ENCODE data around the gene IFNGR2. TPM values are rescaled to one million over a fixed set of nuclear protein-coding genes. Genes with fewer than 3 reads are reported as not detected.

IFNGR2 gene
- total and polyA plus RNA-seq, 2 of the 4 experiments (the other 2 are of a cell fraction), result 66.0 to 73.8 TPM

DNA sequence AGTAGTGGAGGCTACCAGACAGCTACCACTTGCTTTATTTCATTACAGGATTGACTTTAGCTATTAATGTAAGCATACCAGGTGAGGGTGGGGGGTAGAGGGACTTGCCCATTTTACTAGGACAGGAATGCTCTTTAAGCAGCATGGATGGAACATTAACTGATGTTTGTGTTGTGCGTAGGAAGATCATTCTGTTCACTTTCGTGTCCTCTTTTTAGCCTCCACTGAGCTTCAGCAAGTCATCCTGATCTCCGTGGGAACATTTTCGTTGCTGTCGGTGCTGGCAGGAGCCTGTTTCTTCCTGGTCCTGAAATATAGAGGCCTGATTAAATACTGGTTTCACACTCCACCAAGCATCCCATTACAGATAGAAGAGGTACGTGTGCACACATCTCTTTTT, 29.3 kb downstream of the IFNGR2 start:
- dilution Hi-C loops (cut with HindIII; ENCODE audit: low sequenced_read_pairs, unreplicated experiment), result no loop called here
- no peak overlapping the region for H2AK5ac ChIP-seq (ENCODE audit: low read depth, low read length)
- no peaks in the 10 kb centered on the region for H3K9me1 ChIP-seq (ENCODE audit: insufficient read depth, low read length)
- H3K14ac ChIP-seq (replicated peaks; ENCODE audit: low read depth, low read length), result no peak overlapping the region
- DNase-seq, result no peak
- H3K9me3 ChIP-seq (ENCODE audit: control insufficient read depth, insufficient read depth, low read length), result no peaks in the 10 kb centered on the region
- H2AK9ac ChIP-seq (replicated peaks; ENCODE audit: low read depth, low read length, poor library complexity), result no peak overlapping the region
- TF ChIP-seq BHLHE40 (IDR thresholded peaks at IDR 0.05; ENCODE audit: low read depth, low read length) (no peak), RCOR1 (IDR thresholded peaks at IDR 0.05; ENCODE audit: insufficient replicate concordance, low read length) (no peak), CHD1 (IDR thresholded peaks at IDR 0.05; ENCODE audit: low read depth, low read length) (no peak), RAD21 (IDR thresholded peaks at IDR 0.05; ENCODE audit: low read length) (no peak), SMC3 (IDR thresholded peaks at IDR 0.05; ENCODE audit: low read depth, low read length) (no peak), MXI1 (IDR thresholded peaks at IDR 0.05; ENCODE audit: borderline replicate concordance, low read depth, low read length) (no peak), POLR2A (IDR thresholded peaks at IDR 0.05; ENCODE audit: low read depth, low read length) (no peak), FOS (IDR thresholded peaks at IDR 0.05; ENCODE audit: low read depth, low read length) (no peak), CEBPB (IDR thresholded peaks at IDR 0.05; ENCODE audit: low read depth, low read length) (no peak), NFE2L2 (IDR thresholded peaks at IDR 0.05; ENCODE audit: low read depth, low read length) (no peak)
- TF ChIP-seq, protein P1, sequence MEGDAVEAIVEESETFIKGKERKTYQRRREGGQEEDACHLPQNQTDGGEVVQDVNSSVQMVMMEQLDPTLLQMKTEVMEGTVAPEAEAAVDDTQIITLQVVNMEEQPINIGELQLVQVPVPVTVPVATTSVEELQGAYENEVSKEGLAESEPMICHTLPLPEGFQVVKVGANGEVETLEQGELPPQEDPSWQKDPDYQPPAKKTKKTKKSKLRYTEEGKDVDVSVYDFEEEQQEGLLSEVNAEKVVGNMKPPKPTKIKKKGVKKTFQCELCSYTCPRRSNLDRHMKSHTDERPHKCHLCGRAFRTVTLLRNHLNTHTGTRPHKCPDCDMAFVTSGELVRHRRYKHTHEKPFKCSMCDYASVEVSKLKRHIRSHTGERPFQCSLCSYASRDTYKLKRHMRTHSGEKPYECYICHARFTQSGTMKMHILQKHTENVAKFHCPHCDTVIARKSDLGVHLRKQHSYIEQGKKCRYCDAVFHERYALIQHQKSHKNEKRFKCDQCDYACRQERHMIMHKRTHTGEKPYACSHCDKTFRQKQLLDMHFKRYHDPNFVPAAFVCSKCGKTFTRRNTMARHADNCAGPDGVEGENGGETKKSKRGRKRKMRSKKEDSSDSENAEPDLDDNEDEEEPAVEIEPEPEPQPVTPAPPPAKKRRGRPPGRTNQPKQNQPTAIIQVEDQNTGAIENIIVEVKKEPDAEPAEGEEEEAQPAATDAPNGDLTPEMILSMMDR (conservative IDR thresholded peaks at IDR 0.05; ENCODE audit: low read depth, low read length), result no peak
- TF ChIP-seq, protein P2, sequence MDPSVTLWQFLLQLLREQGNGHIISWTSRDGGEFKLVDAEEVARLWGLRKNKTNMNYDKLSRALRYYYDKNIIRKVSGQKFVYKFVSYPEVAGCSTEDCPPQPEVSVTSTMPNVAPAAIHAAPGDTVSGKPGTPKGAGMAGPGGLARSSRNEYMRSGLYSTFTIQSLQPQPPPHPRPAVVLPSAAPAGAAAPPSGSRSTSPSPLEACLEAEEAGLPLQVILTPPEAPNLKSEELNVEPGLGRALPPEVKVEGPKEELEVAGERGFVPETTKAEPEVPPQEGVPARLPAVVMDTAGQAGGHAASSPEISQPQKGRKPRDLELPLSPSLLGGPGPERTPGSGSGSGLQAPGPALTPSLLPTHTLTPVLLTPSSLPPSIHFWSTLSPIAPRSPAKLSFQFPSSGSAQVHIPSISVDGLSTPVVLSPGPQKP (IDR thresholded peaks at IDR 0.05; ENCODE audit: borderline replicate concordance, low read depth, low read length), result no peak
- TF ChIP-seq, protein P3, sequence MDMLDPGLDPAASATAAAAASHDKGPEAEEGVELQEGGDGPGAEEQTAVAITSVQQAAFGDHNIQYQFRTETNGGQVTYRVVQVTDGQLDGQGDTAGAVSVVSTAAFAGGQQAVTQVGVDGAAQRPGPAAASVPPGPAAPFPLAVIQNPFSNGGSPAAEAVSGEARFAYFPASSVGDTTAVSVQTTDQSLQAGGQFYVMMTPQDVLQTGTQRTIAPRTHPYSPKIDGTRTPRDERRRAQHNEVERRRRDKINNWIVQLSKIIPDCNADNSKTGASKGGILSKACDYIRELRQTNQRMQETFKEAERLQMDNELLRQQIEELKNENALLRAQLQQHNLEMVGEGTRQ (IDR thresholded peaks at IDR 0.05; ENCODE audit: low read depth, low read length), result no peak
- H3K4me1 ChIP-seq (ENCODE audit: control insufficient read depth, insufficient read depth, low read length), result peaks cover 10% of the 10 kb centered on the region
- H3K27me3 ChIP-seq (ENCODE audit: control insufficient read depth, insufficient read depth, low read length), result no peaks in the 10 kb centered on the region
- no peak overlapping the region for H4K91ac ChIP-seq (ENCODE audit: insufficient read depth, low read depth, low read length)
- no peak overlapping the region for H3K4me2 ChIP-seq (ENCODE audit: low read depth, low read length)
- peaks cover 10% of the 10 kb centered on the region for H4K20me1 ChIP-seq (ENCODE audit: insufficient read depth, low read length)
- no peak overlapping the region for H3K18ac ChIP-seq (ENCODE audit: low read depth, low read length)
- CTCF ChIA-PET, result no interaction called here
- WGBS, 2 experiments (ENCODE audit: extremely low coverage in 2 of 2, insufficient read length in 1 of 2), result 80% methylated on average over 1 of the region's 6 CpGs; no CpG with 5 or more reads in 1 of the 2 experiments
- peaks cover 26 to 50% of the 10 kb centered on the region in 2 experiments for H3K79me1 ChIP-seq (ENCODE audit: low read depth in 1 of 2, low read length in 2 of 2)
- in situ Hi-C loops (cut with MboI; ENCODE audit: low sequenced_read_pairs), result loop anchor here (25.0 kb wide), 1 partner anchor 595 kb away; no protein-coding TSS in a partner anchor
- H3K56ac ChIP-seq (ENCODE audit: extremely low read depth, insufficient read depth, low read length), result no peak overlapping the region
- H3K36me3 ChIP-seq (ENCODE audit: control insufficient read depth, insufficient read depth, low read length), result peaks cover 57% of the 10 kb centered on the region
- no peak overlapping the region for H3K4ac ChIP-seq (ENCODE audit: low read depth, low read length)
- POLR2A ChIA-PET (ENCODE audit: unreplicated experiment), result no interaction called here
- H3K27ac ChIP-seq (ENCODE audit: insufficient read depth, low read length), result no peak overlapping the region
- ATAC-seq (ENCODE audit: low read depth), result no peak
- BruUV-seq (replicated peaks), result no TSS peak
- no peak overlapping the region for H2BK5ac ChIP-seq (ENCODE audit: low read depth, low read length, poor library complexity, severe bottlenecking)
- H4K5ac ChIP-seq (ENCODE audit: low read depth, low read length), result no peak overlapping the region
- no peak overlapping the region for H3K9ac ChIP-seq (ENCODE audit: low read depth, low read length)
- intact Hi-C loops (cut with micrococcal nuclease), result no loop called here
- no peak overlapping the region for H2BK120ac ChIP-seq (ENCODE audit: low read depth, low read length)
- no peak overlapping the region for H2BK15ac ChIP-seq (ENCODE audit: low read depth, low read length)
- H2BK20ac ChIP-seq (ENCODE audit: low read depth, low read length), result no peak overlapping the region
- no peak overlapping the region for H4K8ac ChIP-seq (ENCODE audit: low read depth in 2 of 2, low read length in 2 of 2)
- H3K23ac ChIP-seq (ENCODE audit: low read depth, low read length), result no peak overlapping the region
- H3K4me3 ChIP-seq (ENCODE audit: insufficient read depth, low read depth, low read length), result no peak overlapping the region
- H2AFZ ChIP-seq (replicated peaks; ENCODE audit: low read length, poor library complexity), result no peak overlapping the region
